ENCODE measurements around the gene IL1R2. TPM values are rescaled to one million over a fixed set of nuclear protein-coding genes. Genes with fewer than 3 reads are reported as not detected.

IL1R2 gene
- total and polyA plus RNA-seq, 2 of the 8 experiments (the other 6 are each of a cell fraction or from before 2014, with no cell fraction given): 0.06 TPM; not detected in 1

DNA sequence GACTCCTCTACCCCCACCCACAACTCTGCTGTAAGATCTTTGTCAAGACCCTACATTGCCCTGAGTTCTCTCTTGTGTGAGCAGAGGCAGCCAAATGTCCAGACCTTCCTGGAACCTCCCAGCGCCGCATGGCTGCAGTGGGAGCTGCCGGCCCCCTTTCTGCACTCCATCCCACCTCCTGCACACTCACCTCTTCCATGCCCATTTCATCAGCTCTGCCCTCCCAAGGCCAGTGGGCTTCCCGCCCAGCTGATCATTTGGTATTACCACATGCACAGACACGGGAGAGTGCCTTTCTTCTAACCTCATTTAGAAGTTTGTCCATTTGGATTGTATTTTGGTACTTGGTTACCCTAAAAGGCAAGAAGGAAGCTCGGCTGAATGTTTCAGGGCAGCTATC is 2.0 kb downstream of the IL1R2 start:
- WGBS, 2 experiments (ENCODE audit: extremely low coverage in 1 of 2, insufficient coverage in 1 of 2, insufficient read length in 1 of 2, insufficient replicate concordance in 2 of 2, low coverage in 1 of 2, low lambda C conversion rate in 2 of 2, missing lambda C conversion rate in 1 of 2): 87% methylated on average over 6 of the region's 6 CpGs; no CpG with 5 or more reads in 1 of the 2 experiments
- Histone ChIP-seq H3K18ac (ENCODE audit: extremely low read depth, low read length) (no peak overlapping the region), H3K4me2 (ENCODE audit: insufficient read depth in 1 of 2, low read depth in 2 of 2, low read length in 2 of 2) (no peak overlapping the region), H4K91ac (replicated peaks; ENCODE audit: insufficient read length, low read length) (no peak overlapping the region), H3K27ac (ENCODE audit: low read depth, low read length) (no peak overlapping the region), H3K9ac (replicated peaks in 1 of 4; ENCODE audit: extremely low read depth in 1 of 4, low read depth in 3 of 4, low read length in 3 of 4) (no peak overlapping the region), H3K23ac (ENCODE audit: insufficient read length) (no peak overlapping the region), H3K56ac (replicated peaks; ENCODE audit: insufficient read length, low read depth, low read length) (no peak overlapping the region), H2BK20ac (ENCODE audit: low read length) (no peak overlapping the region), H3K79me1 (ENCODE audit: low read depth, low read length) (no peaks in the 10 kb centered on the region), H3K4me1 (replicated peaks in 1 of 4; ENCODE audit: control insufficient read depth in 3 of 4, insufficient read depth in 4 of 4, low read length in 3 of 4) (0 out of 7 replicates have a peak, but pooled peaks cover 0 to 2% (median 0%) of the 10 kb centered on the region in 4 experiments), H4K8ac (ENCODE audit: extremely low read depth, insufficient read depth, low read length) (no peak overlapping the region), H3K9me3 (ENCODE audit: insufficient read depth in 2 of 2, low read depth in 1 of 2, low read length in 1 of 2) (no peaks in the 10 kb centered on the region), H2AK5ac (ENCODE audit: low read depth, low read length) (no peak overlapping the region), H2BK120ac (replicated peaks; ENCODE audit: low read depth, low read length) (no peak overlapping the region), H3K27me3 (replicated peaks in 1 of 4; ENCODE audit: control insufficient read depth in 3 of 4, extremely low read depth in 1 of 4, insufficient read depth in 3 of 4, low read length in 3 of 4) (no peaks in the 10 kb centered on the region), H3K36me3 (ENCODE audit: control insufficient read depth in 2 of 4, insufficient read depth in 4 of 4, low read length in 3 of 4) (no peaks in the 10 kb centered on the region), H2BK15ac (ENCODE audit: low read length) (no peak overlapping the region), H2BK12ac (ENCODE audit: low read depth, low read length) (no peak overlapping the region), H3K23me2 (ENCODE audit: low read depth, low read length) (no peaks in the 10 kb centered on the region), H2AFZ (ENCODE audit: low read length) (no peak overlapping the region), H3K4me3 (ENCODE audit: extremely low read depth in 1 of 4, insufficient read depth in 2 of 4, low read depth in 3 of 4, low read length in 4 of 4) (no peak overlapping the region), H3K4ac (replicated peaks; ENCODE audit: insufficient read length, low read depth, low read length) (no peak overlapping the region), H4K20me1 (replicated peaks in 1 of 2; ENCODE audit: control insufficient read depth in 1 of 2, insufficient read depth in 2 of 2, low read length in 2 of 2) (no peaks in the 10 kb centered on the region), H3K79me2 (ENCODE audit: control insufficient read depth in 1 of 2, insufficient read depth in 2 of 2, low read length in 2 of 2) (no peaks in the 10 kb centered on the region), H4K5ac (ENCODE audit: insufficient read length, low read depth, low read length) (no peak overlapping the region), H3K14ac (ENCODE audit: insufficient read length) (no peak overlapping the region), H2BK5ac (ENCODE audit: low read depth, low read length) (no peak overlapping the region)
- TF ChIP-seq CBX8 (IDR thresholded peaks at IDR 0.05; ENCODE audit: borderline replicate concordance, low read depth, low read length) (no peak), TEAD4 (IDR thresholded peaks at IDR 0.05; ENCODE audit: low read depth, low read length) (no peak), SP2 (IDR thresholded peaks at IDR 0.05; ENCODE audit: low read length) (no peak), CEBPB (IDR thresholded peaks at IDR 0.05; ENCODE audit: low read depth, low read length) (no peak), BCL11A (IDR thresholded peaks at IDR 0.05; ENCODE audit: low read depth in 2 of 2, low read length in 2 of 2) (no peak), YY1 (IDR thresholded peaks at IDR 0.05; ENCODE audit: low read depth, low read length) (no peak), SIN3A (conservative IDR thresholded peaks at IDR 0.05 in 1 of 2, IDR thresholded peaks at IDR 0.05 in 1 of 2; ENCODE audit: low read depth in 1 of 2, low read length in 2 of 2) (no peak), HDAC6 (IDR thresholded peaks at IDR 0.05; ENCODE audit: low read depth, low read length) (no peak), RAD21 (IDR thresholded peaks at IDR 0.05 in 1 of 2, conservative IDR thresholded peaks at IDR 0.05 in 1 of 2; ENCODE audit: low read depth in 2 of 2, low read length in 2 of 2) (no peak)
- ChIA-PET POLR2A (ENCODE audit: partially characterized antibody) (no interaction called here), CTCF (ENCODE audit: partially characterized antibody) (interaction anchor here (1.9 to 3.9 kb wide), 2 partner anchors 12 to 26 kb away, joined by 6 to 26 read pairs; no protein-coding TSS in a partner anchor)
- DNase-seq (ENCODE audit: low read depth in 1 of 2, low spot score in 2 of 2): no peak
- FAIRE-seq: no peak
